Raji (cell line): Measurements from ENCODE around the gene SLC8A1.

Experiments used
- POLR2A ChIP-seq: IDR thresholded peaks from 2 replicates; pipeline ENCODE4 v1.6.1; 2011; ENCODE audit warnings: low read depth, low read length, control low read depth; ENCODE audit not compliant: insufficient read depth

The SLC8A1 gene

GRCh38 chr2:40394031-40394430 lies 57.9 kb downstream of the SLC8A1 start:
- no peak for TF ChIP-seq POLR2A

GRCh38 chr2:40388161-40388560 lies 63.7 kb downstream of the SLC8A1 start:
- TF ChIP-seq POLR2A = no peak

- no peak for TF ChIP-seq POLR2A
Measured at GRCh38 chr2:40386177-40386576, 65.7 kb downstream of the SLC8A1 start.

GRCh38 chr2:40384714-40385113 lies 67.2 kb downstream of the SLC8A1 start:
- TF ChIP-seq POLR2A = no peak

GRCh38 chr2:40384233-40384632 lies 67.7 kb downstream of the SLC8A1 start:
- no peak for TF ChIP-seq POLR2A

- no peak for TF ChIP-seq POLR2A
Measured at GRCh38 chr2:40380721-40381120, 71.2 kb downstream of the SLC8A1 start.

- no peak for TF ChIP-seq POLR2A
Measured at GRCh38 chr2:40380041-40380440, 71.8 kb downstream of the SLC8A1 start.

- no peak for TF ChIP-seq POLR2A
Measured at GRCh38 chr2:40374543-40375240, 77.2 kb downstream of the SLC8A1 start.

- TF ChIP-seq POLR2A = no peak
Measured at GRCh38 chr2:40373111-40373510, 78.8 kb downstream of the SLC8A1 start.

- TF ChIP-seq POLR2A = no peak
Measured at GRCh38 chr2:40372283-40372985, 79.5 kb downstream of the SLC8A1 start.

GRCh38 chr2:40371525-40372282 lies 80.2 kb downstream of the SLC8A1 start:
- no peak for TF ChIP-seq POLR2A

- TF ChIP-seq POLR2A = no peak
Measured at GRCh38 chr2:40370007-40370395, 81.9 kb downstream of the SLC8A1 start.

- no peak for TF ChIP-seq POLR2A
Measured at GRCh38 chr2:40369267-40370006, 82.5 kb downstream of the SLC8A1 start.

- no peak for TF ChIP-seq POLR2A
Measured at GRCh38 chr2:40367652-40368051, 84.2 kb downstream of the SLC8A1 start.

GRCh38 chr2:40367032-40367431 lies 84.9 kb downstream of the SLC8A1 start:
- TF ChIP-seq POLR2A = no peak
